ENCODE measurements around the gene SLC25A27.

DNA sequence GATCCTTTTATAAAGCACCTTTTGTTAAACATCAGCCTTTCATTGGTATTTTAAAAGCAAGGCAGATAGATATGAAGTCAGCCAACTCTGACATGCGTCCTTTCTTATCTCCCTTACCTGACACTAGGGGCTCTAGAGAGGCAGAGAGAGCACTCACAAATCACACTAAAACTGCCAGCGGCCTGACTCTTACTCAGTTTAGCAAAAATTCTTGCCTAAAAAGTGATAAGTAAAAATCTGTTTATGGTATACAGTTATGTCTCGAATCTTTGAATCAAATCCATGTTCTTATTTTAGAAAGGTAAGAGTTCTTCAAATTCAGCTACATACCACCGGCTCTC lies 24.5 kb downstream of the SLC25A27 start:
- TF ChIP-seq, protein P1, sequence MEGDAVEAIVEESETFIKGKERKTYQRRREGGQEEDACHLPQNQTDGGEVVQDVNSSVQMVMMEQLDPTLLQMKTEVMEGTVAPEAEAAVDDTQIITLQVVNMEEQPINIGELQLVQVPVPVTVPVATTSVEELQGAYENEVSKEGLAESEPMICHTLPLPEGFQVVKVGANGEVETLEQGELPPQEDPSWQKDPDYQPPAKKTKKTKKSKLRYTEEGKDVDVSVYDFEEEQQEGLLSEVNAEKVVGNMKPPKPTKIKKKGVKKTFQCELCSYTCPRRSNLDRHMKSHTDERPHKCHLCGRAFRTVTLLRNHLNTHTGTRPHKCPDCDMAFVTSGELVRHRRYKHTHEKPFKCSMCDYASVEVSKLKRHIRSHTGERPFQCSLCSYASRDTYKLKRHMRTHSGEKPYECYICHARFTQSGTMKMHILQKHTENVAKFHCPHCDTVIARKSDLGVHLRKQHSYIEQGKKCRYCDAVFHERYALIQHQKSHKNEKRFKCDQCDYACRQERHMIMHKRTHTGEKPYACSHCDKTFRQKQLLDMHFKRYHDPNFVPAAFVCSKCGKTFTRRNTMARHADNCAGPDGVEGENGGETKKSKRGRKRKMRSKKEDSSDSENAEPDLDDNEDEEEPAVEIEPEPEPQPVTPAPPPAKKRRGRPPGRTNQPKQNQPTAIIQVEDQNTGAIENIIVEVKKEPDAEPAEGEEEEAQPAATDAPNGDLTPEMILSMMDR (conservative IDR thresholded peaks at IDR 0.05; ENCODE audit: low read length), result peak; percentile 78
- TF ChIP-seq EZH2phosphoT487 (IDR thresholded peaks at IDR 0.05; ENCODE audit: borderline replicate concordance, low read depth, low read length), result no peak

All from OCI-LY7 (cell line).